ENCODE results near the gene IRF4.

DNA sequence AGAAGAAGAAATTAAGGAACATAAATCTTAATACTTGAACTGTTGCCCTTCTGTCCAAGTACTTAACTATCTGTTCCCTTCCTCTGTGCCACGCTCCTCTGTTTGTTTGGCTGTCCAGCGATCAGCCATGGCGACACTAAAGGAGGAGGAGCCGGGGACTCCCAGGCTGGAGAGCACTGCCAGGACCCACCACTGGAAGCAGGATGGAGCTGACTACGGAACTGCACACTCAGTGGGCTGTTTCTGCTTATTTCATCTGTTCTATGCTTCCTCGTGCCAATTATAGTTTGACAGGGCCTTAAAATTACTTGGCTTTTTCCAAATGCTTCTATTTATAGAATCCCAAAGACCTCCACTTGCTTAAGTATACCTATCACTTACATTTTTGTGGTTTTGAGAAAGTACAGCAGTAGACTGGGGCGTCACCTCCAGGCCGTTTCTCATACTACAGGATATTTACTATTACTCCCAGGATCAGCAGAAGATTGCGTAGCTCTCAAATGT lies 17.1 kb downstream of the IRF4 start:
- TF ChIP-seq CTCF (IDR thresholded peaks at IDR 0.05) = no peak
- no peak for TF ChIP-seq POLR2AphosphoS5 (IDR thresholded peaks at IDR 0.05; ENCODE audit: insufficient read depth in 1 of 2, low read depth in 1 of 2)
